IMR-90 (cell line): ENCODE results near the gene DRC7. TPM values are rescaled to one million over a fixed set of nuclear protein-coding genes. Genes with fewer than 3 reads are reported as not detected.

Experiments
- ATAC-seq: fragments of 200-7000 bp; cut with Tn5 transposase; 2 replicates; pipeline ENCODE4 v1.9.1; 2020; ENCODE audit warnings: low read depth, mild to moderate bottlenecking, moderate library complexity
- BruUV-seq: library from RNA; stranded (reverse); fragments of 400-500 nt; replicated peaks from 2 replicates; lab custom pipeline; 2021; lab: Mats Ljungman, UMichigan
- CTCF ChIA-PET: fragments of 300-600 bp; formaldehyde crosslinking; extraction: SDS; loops from one replicate; lab custom pipeline; 2021; ENCODE audit warnings: antibody characterized with exemption; lab: Yijun Ruan, JAX
- POLR2A ChIA-PET: fragments of 300-600 bp; sonication (Branson Sonifier 250); formaldehyde crosslinking; loops from one replicate; lab custom pipeline; 2022; ENCODE audit warnings: antibody characterized with exemption; ENCODE audit not compliant: unreplicated experiment; lab: Charles Lee
- DNase-seq: peaks from one replicate; pipeline ENCODE4 v3.0.0; 2013
- H2AFZ ChIP-seq: replicated peaks from 2 replicates; pipeline ENCODE3; 2013; ENCODE audit warnings: low read length, mild to moderate bottlenecking; ENCODE audit not compliant: poor library complexity
- H2AK5ac ChIP-seq: 2 replicates; pipeline ENCODE4 v1.6.1; 2013; ENCODE audit warnings: low read depth, low read length, inconsistent platforms
- H2AK9ac ChIP-seq: replicated peaks from 2 replicates; pipeline ENCODE3; 2013; ENCODE audit warnings: mild to moderate bottlenecking, low read depth, low read length, moderate library complexity; ENCODE audit not compliant: poor library complexity
- H2BK120ac ChIP-seq: 2 replicates; pipeline ENCODE4 v1.6.1; 2013; ENCODE audit warnings: low read depth, low read length, inconsistent platforms
- H2BK15ac ChIP-seq: 3 replicates; pipeline ENCODE4 v1.6.1; 2013; ENCODE audit warnings: low read depth, low read length, inconsistent platforms
- H2BK20ac ChIP-seq: 2 replicates; pipeline ENCODE4 v1.6.1; 2013; ENCODE audit warnings: low read depth, mild to moderate bottlenecking, inconsistent platforms, low read length, moderate library complexity
- H2BK5ac ChIP-seq: 2 replicates; pipeline ENCODE4 v1.6.1; 2013; ENCODE audit warnings: mild to moderate bottlenecking, low read depth, low read length, inconsistent platforms; ENCODE audit not compliant: poor library complexity, severe bottlenecking
- H3K14ac ChIP-seq: replicated peaks from 2 replicates; pipeline ENCODE4 v1.6.1; 2013; ENCODE audit warnings: low read depth, low read length, inconsistent platforms
- H3K18ac ChIP-seq: 2 replicates; pipeline ENCODE4 v1.6.1; 2013; ENCODE audit warnings: low read depth, low read length, control low read depth
- H3K23ac ChIP-seq: 2 replicates; pipeline ENCODE4 v1.6.1; 2013; ENCODE audit warnings: low read depth, low read length, inconsistent platforms
- H3K27ac ChIP-seq: 2 replicates; pipeline ENCODE4 v1.5.1; 2013; ENCODE audit warnings: mild to moderate bottlenecking, control low read depth, low read length; ENCODE audit not compliant: insufficient read depth
- H3K27me3 ChIP-seq: 2 replicates; pipeline ENCODE4 v1.6.1; 2013; ENCODE audit warnings: low read length; ENCODE audit not compliant: control insufficient read depth, insufficient read depth
- H3K36me3 ChIP-seq: 2 replicates; pipeline ENCODE4 v1.6.1; 2013; ENCODE audit warnings: low read length, mixed read lengths; ENCODE audit not compliant: control insufficient read depth, insufficient read depth
- H3K4ac ChIP-seq: 2 replicates; pipeline ENCODE4 v1.6.1; 2013; ENCODE audit warnings: low read depth, low read length, inconsistent platforms
- H3K4me1 ChIP-seq: 2 replicates; pipeline ENCODE4 v1.6.1; 2013; ENCODE audit warnings: low read length, mixed read lengths; ENCODE audit not compliant: control insufficient read depth, insufficient read depth
- H3K4me2 ChIP-seq: 2 replicates; pipeline ENCODE4 v1.6.1; 2013; ENCODE audit warnings: low read depth, mild to moderate bottlenecking, control low read depth, low read length, moderate library complexity
- H3K4me3 ChIP-seq: 2 replicates; pipeline ENCODE4 v1.5.1; 2013; ENCODE audit warnings: low read depth, mild to moderate bottlenecking, control low read depth, low read length, moderate library complexity; ENCODE audit not compliant: insufficient read depth
- H3K56ac ChIP-seq: 2 replicates; pipeline ENCODE4 v1.6.1; 2013; ENCODE audit warnings: low read length, inconsistent platforms; ENCODE audit not compliant: insufficient read depth; ENCODE audit errors: extremely low read depth
- H3K79me1 ChIP-seq, 2 experiments: 2 replicates each; pipeline ENCODE4 v1.6.1; 2013; ENCODE audit warnings: low read length in 2 of 2, inconsistent platforms in 1 of 2, low read depth in 1 of 2
- H3K9ac ChIP-seq: 2 replicates; pipeline ENCODE4 v1.6.1; 2013; ENCODE audit warnings: low read depth, low read length, control low read depth
- H3K9me1 ChIP-seq: 2 replicates; pipeline ENCODE4 v1.6.1; 2013; ENCODE audit warnings: low read length, inconsistent platforms; ENCODE audit not compliant: insufficient read depth
- H3K9me3 ChIP-seq: 2 replicates; pipeline ENCODE4 v1.6.1; 2013; ENCODE audit warnings: low read length; ENCODE audit not compliant: control insufficient read depth, insufficient read depth
- H4K20me1 ChIP-seq: 2 replicates; pipeline ENCODE4 v1.6.1; 2013; ENCODE audit warnings: low read length, inconsistent platforms; ENCODE audit not compliant: insufficient read depth
- H4K5ac ChIP-seq: 2 replicates; pipeline ENCODE4 v1.6.1; 2013; ENCODE audit warnings: mild to moderate bottlenecking, low read depth, low read length, control low read depth
- H4K8ac ChIP-seq, 2 experiments: 2 replicates each; pipeline ENCODE4 v1.6.1; 2013; ENCODE audit warnings: low read depth in 2 of 2, low read length in 2 of 2, control low read depth in 1 of 2, inconsistent platforms in 1 of 2
- H4K91ac ChIP-seq: 2 replicates; pipeline ENCODE4 v1.6.1; 2013; ENCODE audit warnings: low read depth, low read length, inconsistent platforms; ENCODE audit not compliant: insufficient read depth
- CEBPB ChIP-seq: IDR thresholded peaks from 2 replicates; pipeline ENCODE4 v1.6.1; 2012; ENCODE audit warnings: low read depth, low read length, improper control_type of control experiment
- POLR2A ChIP-seq: IDR thresholded peaks from 2 replicates; pipeline ENCODE4 v1.6.1; 2012; ENCODE audit warnings: mild to moderate bottlenecking, low read depth, low read length
- RFX5 ChIP-seq: IDR thresholded peaks from 2 replicates; pipeline ENCODE4 v1.8.0; 2012; ENCODE audit warnings: low read depth, mild to moderate bottlenecking, low read length, moderate library complexity
- WGBS, 2 experiments: methylation state at CpG; one replicate each; pipeline versions ENCODE4 v1.1.5 to v1.1.7; 2013; ENCODE audit warnings: missing lambda C conversion rate in 2 of 2; ENCODE audit not compliant: insufficient read length in 1 of 2; ENCODE audit errors: extremely low coverage in 2 of 2; 5-methylcytosine and 5-hydroxymethylcytosine counted together
- dilution Hi-C: fragments of 300-500 bp; cut with HindIII; formaldehyde crosslinking; loops from one replicate; pipeline ENCODE4 v1.14.3; 2018; ENCODE audit warnings: low sequenced_read_pairs; ENCODE audit not compliant: unreplicated experiment
- in situ Hi-C: fragments of 300-500 bp; cut with MboI; formaldehyde crosslinking; loops from 3 replicates; pipeline ENCODE4 v1.14.3; 2019; ENCODE audit warnings: low sequenced_read_pairs, inconsistent platforms, mixed read lengths
- intact Hi-C: fragments of 100-400 bp; cut with micrococcal nuclease; formaldehyde crosslinking; loops from 2 replicates; pipeline ENCODE4 v1.10.0; 2022
- polyA plus RNA-seq, 3 experiments: library from polyadenylated mRNA; depleted of rRNA; stranded (reverse); fragments of >200 nt; gene quantifications; 2 replicates each; pipeline ENCODE4 v1.2.3, GENCODE V29; 2012; ENCODE audit warnings: low replicate concordance in 1 of 3
- total RNA-seq: library from RNA; depleted of rRNA; stranded (reverse); fragments of >200 nt; gene quantifications from 2 replicates; pipeline ENCODE4 v1.2.3, GENCODE V29; 2012
- TF ChIP-seq, protein P1 (sequence below): conservative IDR thresholded peaks from 2 replicates; pipeline ENCODE4 v1.5.1; 2012; ENCODE audit warnings: mild to moderate bottlenecking, low read depth, low read length, improper control_type of control experiment
- TF ChIP-seq, protein P2 (sequence below): fragments of 150-350 bp; IDR thresholded peaks from 2 replicates; pipeline ENCODE4 v1.6.1; 2017; ENCODE audit warnings: mild to moderate bottlenecking, antibody characterized with exemption, low read length, low read depth

Gene DRC7
- total and polyA plus RNA-seq, 2 of the 4 experiments (the other 2 are of a cell fraction): not detected

DNA sequence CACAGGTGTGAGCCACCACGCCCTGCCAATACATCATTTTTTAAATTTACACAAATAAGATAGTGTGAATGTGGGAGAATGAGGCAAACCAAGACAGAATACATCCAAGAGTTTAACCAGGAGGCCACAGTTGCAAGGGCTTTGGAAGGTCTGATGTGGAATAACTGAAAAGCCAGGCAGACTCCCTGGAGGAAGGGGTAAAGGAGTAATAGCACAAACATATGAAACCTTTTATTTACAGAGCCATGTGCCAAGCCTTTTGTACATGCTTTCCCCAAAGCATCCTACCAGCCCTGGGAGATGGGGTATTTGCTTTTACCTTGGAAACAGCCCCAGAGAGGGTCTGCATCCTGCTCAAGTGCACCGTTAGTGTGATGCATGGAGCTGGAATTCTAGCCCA is 21.8 kb upstream of the DRC7 start:
- Histone ChIP-seq H2BK20ac (no peak overlapping the region), H3K23ac (no peak overlapping the region), H4K8ac (no peak overlapping the region), H3K79me1 (no peaks in the 10 kb centered on the region), H3K18ac (no peak overlapping the region), H2BK120ac (no peak overlapping the region), H4K91ac (no peak overlapping the region), H2AK9ac (no peak overlapping the region), H3K9ac (no peak overlapping the region), H2BK15ac (no peak overlapping the region), H2BK5ac (no peak overlapping the region), H3K27ac (no peak overlapping the region), H4K20me1 (no peaks in the 10 kb centered on the region; the same call in 1 of the 2 replicates), H3K36me3 (no peaks in the 10 kb centered on the region), H3K56ac (no peak overlapping the region), H3K9me1 (no peaks in the 10 kb centered on the region; the same call in 1 of the 2 replicates), H2AK5ac (no peak overlapping the region), H3K14ac (no peak overlapping the region), H3K4me2 (no peak overlapping the region), H3K27me3 (peaks cover 63% of the 10 kb centered on the region), H3K4ac (no peak overlapping the region), H3K4me3 (no peak overlapping the region), H2AFZ (no peak overlapping the region), H3K9me3 (no peaks in the 10 kb centered on the region), H3K4me1 (no peaks in the 10 kb centered on the region), H4K5ac (no peak overlapping the region)
- CTCF ChIA-PET: no interaction called here
- dilution Hi-C loops (no loop called here), intact Hi-C loops (no loop called here), in situ Hi-C loops (no loop called here)
- POLR2A ChIA-PET: no interaction called here
- ATAC-seq: no peak
- 43% methylated on average over 1 of the region's 2 CpGs; no CpG with 5 or more reads in 1 of the 2 experiments for WGBS, 2 experiments
- TF ChIP-seq POLR2A: no peak
- no peak for TF ChIP-seq CEBPB
- TF ChIP-seq, protein P1, sequence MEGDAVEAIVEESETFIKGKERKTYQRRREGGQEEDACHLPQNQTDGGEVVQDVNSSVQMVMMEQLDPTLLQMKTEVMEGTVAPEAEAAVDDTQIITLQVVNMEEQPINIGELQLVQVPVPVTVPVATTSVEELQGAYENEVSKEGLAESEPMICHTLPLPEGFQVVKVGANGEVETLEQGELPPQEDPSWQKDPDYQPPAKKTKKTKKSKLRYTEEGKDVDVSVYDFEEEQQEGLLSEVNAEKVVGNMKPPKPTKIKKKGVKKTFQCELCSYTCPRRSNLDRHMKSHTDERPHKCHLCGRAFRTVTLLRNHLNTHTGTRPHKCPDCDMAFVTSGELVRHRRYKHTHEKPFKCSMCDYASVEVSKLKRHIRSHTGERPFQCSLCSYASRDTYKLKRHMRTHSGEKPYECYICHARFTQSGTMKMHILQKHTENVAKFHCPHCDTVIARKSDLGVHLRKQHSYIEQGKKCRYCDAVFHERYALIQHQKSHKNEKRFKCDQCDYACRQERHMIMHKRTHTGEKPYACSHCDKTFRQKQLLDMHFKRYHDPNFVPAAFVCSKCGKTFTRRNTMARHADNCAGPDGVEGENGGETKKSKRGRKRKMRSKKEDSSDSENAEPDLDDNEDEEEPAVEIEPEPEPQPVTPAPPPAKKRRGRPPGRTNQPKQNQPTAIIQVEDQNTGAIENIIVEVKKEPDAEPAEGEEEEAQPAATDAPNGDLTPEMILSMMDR: no peak
- no peak for TF ChIP-seq RFX5
- TF ChIP-seq, protein P2, sequence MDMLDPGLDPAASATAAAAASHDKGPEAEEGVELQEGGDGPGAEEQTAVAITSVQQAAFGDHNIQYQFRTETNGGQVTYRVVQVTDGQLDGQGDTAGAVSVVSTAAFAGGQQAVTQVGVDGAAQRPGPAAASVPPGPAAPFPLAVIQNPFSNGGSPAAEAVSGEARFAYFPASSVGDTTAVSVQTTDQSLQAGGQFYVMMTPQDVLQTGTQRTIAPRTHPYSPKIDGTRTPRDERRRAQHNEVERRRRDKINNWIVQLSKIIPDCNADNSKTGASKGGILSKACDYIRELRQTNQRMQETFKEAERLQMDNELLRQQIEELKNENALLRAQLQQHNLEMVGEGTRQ: no peak
- BruUV-seq: no TSS peak
- no peak for DNase-seq
